Skeletal muscle tissue (tissue), 4 donors: ENCODE data around the gene TRIP10. TPM values are rescaled to one million over a fixed set of nuclear protein-coding genes. Genes with fewer than 3 reads are reported as not detected.

Experiments
- H3K27ac ChIP-seq: one replicate; pipeline ENCODE4 v1.7.0; 2013; ENCODE audit warnings: mild to moderate bottlenecking, low read depth, low read length, inconsistent platforms
- H3K27me3 ChIP-seq, 3 donors: one replicate each; pipeline ENCODE4 v1.7.0; 2013; ENCODE audit warnings: low read length in 3 of 3; ENCODE audit not compliant: control insufficient read depth in 3 of 3, insufficient read depth in 3 of 3
- H3K36me3 ChIP-seq, 3 donors: one replicate each; pipeline ENCODE4 v1.7.0; 2013; ENCODE audit warnings: low read length in 3 of 3; ENCODE audit not compliant: control insufficient read depth in 3 of 3, insufficient read depth in 3 of 3
- H3K4me1 ChIP-seq, 3 donors: one replicate each; pipeline ENCODE4 v1.7.0; 2013; ENCODE audit warnings: low read length in 3 of 3, mild to moderate bottlenecking in 3 of 3; ENCODE audit not compliant: control insufficient read depth in 3 of 3, insufficient read depth in 3 of 3
- H3K4me3 ChIP-seq, 3 donors: one replicate each; pipeline ENCODE4 v1.7.0; 2013; ENCODE audit warnings: low read length in 3 of 3
- H3K9ac ChIP-seq, 3 donors: one replicate each; pipeline ENCODE4 v1.7.0; 2013; ENCODE audit warnings: low read length in 3 of 3, mild to moderate bottlenecking in 3 of 3, moderate library complexity in 2 of 3, low read depth in 1 of 3
- H3K9me3 ChIP-seq, 3 donors: one replicate each; pipeline ENCODE4 v1.7.0; 2013; ENCODE audit warnings: low read length in 3 of 3; ENCODE audit not compliant: control insufficient read depth in 3 of 3
- total RNA-seq: library from RNA; depleted of rRNA; stranded (reverse); fragments of >200 nt; gene quantifications from one replicate; pipeline ENCODE4 v1.2.3, GENCODE V29; 2014
- donor health status: Osteomylitis.

Gene TRIP10
- total RNA-seq, 1 donor from 2014 or later: 32.9 TPM

GRCh38 chr19:6710273-6711077 is 29.0 kb upstream of the TRIP10 start:
- Histone ChIP-seq H3K27me3 (peaks cover 19 to 41% (median 33%) of the 10 kb centered on the region in 3 donors), H3K36me3 (peaks cover 0 to 8% (median 0%) of the 10 kb centered on the region in 3 donors), H3K4me3 (no peak overlapping the region), H3K4me1 (no peaks in the 10 kb centered on the region), H3K9me3 (no peaks in the 10 kb centered on the region), H3K9ac (no peak overlapping the region), H3K27ac (no peak overlapping the region)

GRCh38 chr19:6711078-6711361 is 28.5 kb upstream of the TRIP10 start:
- Histone ChIP-seq H3K36me3 (peaks cover 0 to 8% (median 0%) of the 10 kb centered on the region in 3 donors), H3K4me1 (no peaks in the 10 kb centered on the region), H3K27me3 (peaks cover 19 to 41% (median 33%) of the 10 kb centered on the region in 3 donors), H3K9me3 (no peaks in the 10 kb centered on the region), H3K9ac (no peak overlapping the region), H3K4me3 (no peak overlapping the region), H3K27ac (no peak overlapping the region)

- peaks cover 19 to 41% (median 30%) of the 10 kb centered on the region in 3 donors for H3K27me3 ChIP-seq
- no peaks in the 10 kb centered on the region for H3K4me1 ChIP-seq
- no peaks in the 10 kb centered on the region for H3K9me3 ChIP-seq
- H3K36me3 ChIP-seq: peaks cover 0 to 8% (median 0%) of the 10 kb centered on the region in 3 donors
- H3K9ac ChIP-seq: no peak overlapping the region
- H3K4me3 ChIP-seq: no peak overlapping the region
- no peak overlapping the region for H3K27ac ChIP-seq
These were observed 27.9 kb upstream of the TRIP10 start for GRCh38 chr19:6711605-6712004.

GRCh38 chr19:6712231-6712630 is 27.2 kb upstream of the TRIP10 start:
- Histone ChIP-seq H3K4me3 (no peak overlapping the region), H3K27me3 (peaks cover 24 to 47% (median 27%) of the 10 kb centered on the region in 3 donors), H3K27ac (no peak overlapping the region), H3K9ac (no peak overlapping the region), H3K9me3 (no peaks in the 10 kb centered on the region), H3K36me3 (peaks cover 0 to 8% (median 3%) of the 10 kb centered on the region in 3 donors), H3K4me1 (no peaks in the 10 kb centered on the region)

GRCh38 chr19:6712692-6713670 is 26.5 kb upstream of the TRIP10 start:
- Histone ChIP-seq H3K9me3 (no peaks in the 10 kb centered on the region), H3K4me1 (no peaks in the 10 kb centered on the region), H3K9ac (no peak overlapping the region), H3K27ac (no peak overlapping the region), H3K36me3 (peaks cover 2 to 11% (median 3%) of the 10 kb centered on the region in 3 donors), H3K27me3 (peaks cover 20 to 48% (median 30%) of the 10 kb centered on the region in 3 donors), H3K4me3 (no peak overlapping the region)

- peaks cover 20 to 47% (median 27%) of the 10 kb centered on the region in 3 donors for H3K27me3 ChIP-seq
- H3K4me1 ChIP-seq: peaks cover 0 to under 1% (median 0%) of the 10 kb centered on the region in 3 donors
- H3K9ac ChIP-seq: no peak overlapping the region
- H3K4me3 ChIP-seq: no peak overlapping the region
- H3K9me3 ChIP-seq: no peaks in the 10 kb centered on the region
- no peak overlapping the region for H3K27ac ChIP-seq
- H3K36me3 ChIP-seq: peaks cover 2 to 11% (median 3%) of the 10 kb centered on the region in 3 donors
These were observed 25.4 kb upstream of the TRIP10 start for GRCh38 chr19:6713773-6714692.

GRCh38 chr19:6714749-6715555 is 24.5 kb upstream of the TRIP10 start:
- Histone ChIP-seq H3K36me3 (peaks cover 2 to 11% (median 3%) of the 10 kb centered on the region in 3 donors), H3K27me3 (peaks cover 18 to 45% (median 26%) of the 10 kb centered on the region in 3 donors), H3K27ac (no peak overlapping the region), H3K4me1 (peaks cover 0 to 5% (median 3%) of the 10 kb centered on the region in 3 donors), H3K9ac (no peak overlapping the region), H3K4me3 (no peak overlapping the region), H3K9me3 (no peaks in the 10 kb centered on the region)

- Histone ChIP-seq H3K4me3 (no peak overlapping the region), H3K27me3 (peaks cover 9 to 38% (median 14%) of the 10 kb centered on the region in 3 donors), H3K4me1 (peaks cover 0 to 7% (median 3%) of the 10 kb centered on the region in 3 donors), H3K36me3 (peaks cover 2 to 6% (median 3%) of the 10 kb centered on the region in 3 donors), H3K9ac (no peak overlapping the region), H3K9me3 (no peaks in the 10 kb centered on the region), H3K27ac (no peak overlapping the region)
These were observed 22.9 kb upstream of the TRIP10 start for GRCh38 chr19:6716610-6716970.
